Left colon (tissue), 2 donors: Measurements from ENCODE around the gene LBX2. TPM values are rescaled to one million over a fixed set of nuclear protein-coding genes. Genes with fewer than 3 reads are reported as not detected.
"Not testable (repeated sequence)": the region's sequence is repeated elsewhere in the genome, so short reads cannot be mapped to it uniquely, and the experiment has no call there.

Experiments
- ATAC-seq: fragments of 200-7000 bp; cut with Tn5 transposase; one replicate; pipeline ENCODE4 v1.9.1; 2020; ENCODE audit warnings: mild to moderate bottlenecking, moderate library complexity
- DNase-seq, 2 donors: peaks; one replicate each; pipeline ENCODE4 v3.0.0-alpha.2; 2020
- intact Hi-C, 2 donors: fragments of 100-400 bp; cut with DNase I in 1 of 2; cut with micrococcal nuclease in 1 of 2; formaldehyde crosslinking; loops; one replicate each; pipeline versions ENCODE4 v1.11.2 to v1.14.0; 2022; cut with DNase I, micrococcal nuclease
- total RNA-seq, 2 donors: library from RNA; stranded (reverse); fragmentation: NEBNext Ultra II Directional; extraction: Animal tissue kit (Norgen Biotek cat#: 25700); gene quantifications; one replicate each; pipeline ENCODE4 v1.2.1, GENCODE V29; 2021
- donor health status: DM: no; HTN: no; CAD: no.
- donor health status: DM: yes; HTN: yes; CAD: no.

LBX2 gene
- total RNA-seq, 2 donors from 2014 or later, result 1.2 to 1.7 TPM

- intact Hi-C loops, result no loop called here
These were observed 35.0 kb downstream of the LBX2 start for GRCh38 chr2:74464406-74464805.

GRCh38 chr2:74462786-74463105 lies 36.7 kb downstream of the LBX2 start:
- intact Hi-C loops, result no loop called here

More at GRCh38 chr2:74464406-74464805, 35.0 kb downstream of the LBX2 start:
- ATAC-seq (peak; percentile 18), DNase-seq (no peak)

GRCh38 chr2:74462054-74462785 lies 37.2 kb downstream of the LBX2 start:
- intact Hi-C loops, result no loop called here
- ATAC-seq (no peak), DNase-seq (no peak)

More at GRCh38 chr2:74462786-74463105, 36.7 kb downstream of the LBX2 start:
- no peak for DNase-seq
- ATAC-seq, result no peak

- intact Hi-C loops, result no loop called here
- peak in 1 of 2 donors; percentile 15 for DNase-seq
- no peak for ATAC-seq
These were observed 38.0 kb downstream of the LBX2 start for GRCh38 chr2:74461187-74462053.

GRCh38 chr2:74460187-74460586 lies 39.2 kb downstream of the LBX2 start:
- DNase-seq, ATAC-seq, intact Hi-C loops: not testable (repeated sequence)

GRCh38 chr2:74459503-74460118 lies 39.8 kb downstream of the LBX2 start:
- DNase-seq, intact Hi-C loops, ATAC-seq: not testable (repeated sequence)

- DNase-seq (peak in 1 of 2 donors; percentile 19), ATAC-seq (no peak)
- intact Hi-C loops, result no loop called here
These were observed 40.5 kb downstream of the LBX2 start for GRCh38 chr2:74458938-74459363.

- ATAC-seq (peak; percentile 79), DNase-seq (peak; percentile 98 to 100)
These were observed 41.1 kb downstream of the LBX2 start, which contains the start of gene WBP1 for GRCh38 chr2:74458132-74458937. TSS of gene WBP1 (plus strand) at chr2:74458438. CDS start at chr2:74458603, 165 bp downstream.

GRCh38 chr2:74457549-74458131 lies 41.8 kb downstream of the LBX2 start:
- ATAC-seq, result peak; percentile 53
- DNase-seq, result peak; percentile 83 to 90
- intact Hi-C loops, result no loop called here

More at GRCh38 chr2:74458132-74458937, 41.1 kb downstream of the LBX2 start, which contains the start of gene WBP1:
- intact Hi-C loops, result no loop called here

- intact Hi-C loops, result no loop called here
- ATAC-seq (no peak), DNase-seq (no peak)
These were observed 42.3 kb downstream of the LBX2 start for GRCh38 chr2:74457129-74457548.

GRCh38 chr2:74454654-74455511 lies 44.5 kb downstream of the LBX2 start, which contains the start of gene INO80B:
TSS of gene INO80B (plus strand) at chr2:74455087. CDS start at chr2:74455117, 30 bp downstream.
- DNase-seq (peak; percentile 95 to 96), ATAC-seq (peak; percentile 61)
- intact Hi-C loops, result no loop called here

- ATAC-seq, result no peak
- intact Hi-C loops, result no loop called here
- no peak for DNase-seq
These were observed 48.7 kb downstream of the LBX2 start for GRCh38 chr2:74450570-74451190.

- intact Hi-C loops, result no loop called here
- DNase-seq, result no peak
- no peak for ATAC-seq
These were observed 50.6 kb downstream of the LBX2 start for GRCh38 chr2:74448771-74449170.
